Cardiac muscle cell (in vitro differentiated cells and primary cell): Measurements from ENCODE around the gene MTARC1. TPM values are rescaled to one million over a fixed set of nuclear protein-coding genes. Genes with fewer than 3 reads are reported as not detected.

Experiments used
- DNase-seq, 2 donors: peaks; one replicate each; pipeline versions ENCODE4 v3.0.0 to v3.0.0-alpha.2; 2010 to 2017; ENCODE audit warnings: low read depth in 1 of 2, low spot score in 1 of 2
- H3K27ac ChIP-seq: fragments of 200-600 bp; sonication (generic); 2 replicates; pipeline ENCODE4 v1.5.1; 2016
- H3K27me3 ChIP-seq: fragments of 200-600 bp; sonication (generic); 2 replicates; pipeline ENCODE4 v1.6.0; 2016; ENCODE audit warnings: control low read depth
- H3K36me3 ChIP-seq: fragments of 200-600 bp; sonication (generic); 2 replicates; pipeline ENCODE4 v1.5.1; 2016; ENCODE audit warnings: control low read depth
- H3K4me1 ChIP-seq: fragments of 200-600 bp; sonication (generic); 2 replicates; pipeline ENCODE4 v1.8.1; 2017; ENCODE audit warnings: low read depth, mild to moderate bottlenecking, mixed run types
- H3K4me3 ChIP-seq: fragments of 200-600 bp; sonication (generic); 2 replicates; pipeline ENCODE4 v1.5.1; 2016; ENCODE audit warnings: mild to moderate bottlenecking
- H3K9me3 ChIP-seq: fragments of 200-600 bp; sonication (generic); 2 replicates; pipeline ENCODE4 v1.5.1; 2017; ENCODE audit warnings: low read depth, mild to moderate bottlenecking, control low read depth
- CTCF ChIP-seq: IDR thresholded peaks from 2 replicates; pipeline ENCODE4 v1.5.1; 2012; ENCODE audit warnings: low read depth, mild to moderate bottlenecking, low read length
- polyA plus RNA-seq: library from polyadenylated mRNA; unstranded; fragments of >200 nt; fragmentation: Nextera tagmentation; extraction: Ambion mirVana; gene quantifications from 2 replicates; pipeline ENCODE4 v1.2.1, GENCODE V29; 2016
- total RNA-seq: library from RNA; depleted of rRNA; stranded (reverse); fragments of >200 nt; gene quantifications from 2 replicates; pipeline ENCODE4 v1.2.3, GENCODE V29; 2016

The MTARC1 gene
- total and polyA plus RNA-seq, 2 experiments from 2014 or later: 5.5 to 16.3 TPM

- no peak for DNase-seq
- H3K4me1 ChIP-seq: peaks cover 31% of the 10 kb centered on the region
- peak overlapping the region; percentile 72 for H3K27ac ChIP-seq
- TF ChIP-seq CTCF: no peak
- no peaks in the 10 kb centered on the region for H3K36me3 ChIP-seq
- H3K27me3 ChIP-seq: no peaks in the 10 kb centered on the region
- H3K9me3 ChIP-seq: no peaks in the 10 kb centered on the region
- peak overlapping the region; percentile 53 for H3K4me3 ChIP-seq
Measured at GRCh38 chr1:220747437-220748088, 39.1 kb upstream of the MTARC1 start.

- peak; percentile 79 to 90 for DNase-seq
- Histone ChIP-seq H3K27ac (peak within 1 kb of the TSS; percentile 72), H3K4me1 (peaks cover 31% of the 10 kb centered on the region), H3K27me3 (no peaks in the 10 kb centered on the region), H3K4me3 (peak within 1 kb of the TSS; percentile 53), H3K9me3 (no peaks in the 10 kb centered on the region), H3K36me3 (no peaks in the 10 kb centered on the region)
- TF ChIP-seq CTCF: no peak
Measured at GRCh38 chr1:220748089-220748934, 38.4 kb upstream of the MTARC1 start, which contains the start of gene MTARC2. Gene MTARC2 (plus strand): TSS chr1:220748322. CDS start chr1:220748532, 210 bp downstream.

GRCh38 chr1:220748936-220749335 is 37.8 kb upstream of the MTARC1 start:
- Histone ChIP-seq H3K27ac (no peak overlapping the region), H3K4me3 (peak overlapping the region; percentile 53), H3K27me3 (no peaks in the 10 kb centered on the region), H3K36me3 (no peaks in the 10 kb centered on the region), H3K4me1 (peaks cover 31% of the 10 kb centered on the region), H3K9me3 (no peaks in the 10 kb centered on the region)
- no peak for DNase-seq
- TF ChIP-seq CTCF: no peak

GRCh38 chr1:220750131-220750515 is 36.6 kb upstream of the MTARC1 start:
- H3K27me3 ChIP-seq: no peaks in the 10 kb centered on the region
- no peak overlapping the region for H3K4me3 ChIP-seq
- H3K27ac ChIP-seq: no peak overlapping the region
- peak in 1 of 2 donors; percentile 70 for DNase-seq
- TF ChIP-seq CTCF: no peak
- H3K4me1 ChIP-seq: peaks cover 31% of the 10 kb centered on the region
- peaks cover 7% of the 10 kb centered on the region for H3K36me3 ChIP-seq
- no peaks in the 10 kb centered on the region for H3K9me3 ChIP-seq

- DNase-seq: peak in 1 of 2 donors; percentile 62
- H3K27ac ChIP-seq: peak overlapping the region; percentile 63
- no peaks in the 10 kb centered on the region for H3K9me3 ChIP-seq
- TF ChIP-seq CTCF: no peak
- peaks cover 16% of the 10 kb centered on the region for H3K36me3 ChIP-seq
- peaks cover 31% of the 10 kb centered on the region for H3K4me1 ChIP-seq
- peak overlapping the region; percentile 0 for H3K4me3 ChIP-seq
- no peaks in the 10 kb centered on the region for H3K27me3 ChIP-seq
Measured at GRCh38 chr1:220751111-220751510, 35.6 kb upstream of the MTARC1 start.
